Ectodermal cell (in vitro differentiated cells): ENCODE results near the gene CAMK2G.

ENCODE experiments used
- H3K27ac ChIP-seq: 2 replicates; pipeline ENCODE4 v1.7.0; 2013; ENCODE audit warnings: mild to moderate bottlenecking, low read depth, low read length; ENCODE audit not compliant: insufficient read depth, poor library complexity, severe bottlenecking
- H3K27me3 ChIP-seq: 2 replicates; pipeline ENCODE4 v1.7.0; 2013; ENCODE audit warnings: mild to moderate bottlenecking, low read length; ENCODE audit not compliant: insufficient read depth, control insufficient read depth, poor library complexity, severe bottlenecking
- H3K36me3 ChIP-seq: one replicate; pipeline ENCODE4 v1.7.0; 2013; ENCODE audit warnings: low read length; ENCODE audit not compliant: control insufficient read depth, insufficient read depth
- H3K4me1 ChIP-seq: one replicate; pipeline ENCODE4 v1.7.0; 2013; ENCODE audit warnings: low read length; ENCODE audit not compliant: control insufficient read depth, insufficient read depth
- H3K4me3 ChIP-seq: 2 replicates; pipeline ENCODE4 v1.7.0; 2013; ENCODE audit warnings: low read depth, low read length, control low read depth; ENCODE audit not compliant: insufficient read depth
- H3K9me3 ChIP-seq: 2 replicates; pipeline ENCODE4 v1.7.0; 2013; ENCODE audit warnings: mild to moderate bottlenecking, low read length, moderate library complexity; ENCODE audit not compliant: control insufficient read depth
- WGBS, 2 experiments: methylation state at CpG; one replicate each; pipeline ENCODE4 v1.1.7; 2013; ENCODE audit warnings: missing lambda C conversion rate in 2 of 2; 5-methylcytosine and 5-hydroxymethylcytosine counted together

The CAMK2G gene

GRCh38 chr10:73879296-73880173 lies 5.2 kb upstream of the CAMK2G start:
- Histone ChIP-seq H3K4me1 (no peaks in the 10 kb centered on the region), H3K9me3 (no peaks in the 10 kb centered on the region), H3K27ac (no peak overlapping the region), H3K36me3 (no peaks in the 10 kb centered on the region), H3K27me3 (peaks cover 10% of the 10 kb centered on the region), H3K4me3 (no peak overlapping the region)
- 25 to 29% methylated on average over 13 to 14 of the region's 14 CpGs for WGBS, 2 experiments

- Histone ChIP-seq H3K27ac (no peak overlapping the region), H3K36me3 (no peaks in the 10 kb centered on the region), H3K4me1 (peaks cover 1% of the 10 kb centered on the region), H3K27me3 (peaks cover 10% of the 10 kb centered on the region), H3K9me3 (no peaks in the 10 kb centered on the region), H3K4me3 (no peak overlapping the region)
- 88 to 92% methylated on average over 1 of the region's 1 CpG for WGBS, 2 experiments
Measured at GRCh38 chr10:73878365-73878764, 4.0 kb upstream of the CAMK2G start.

DNA sequence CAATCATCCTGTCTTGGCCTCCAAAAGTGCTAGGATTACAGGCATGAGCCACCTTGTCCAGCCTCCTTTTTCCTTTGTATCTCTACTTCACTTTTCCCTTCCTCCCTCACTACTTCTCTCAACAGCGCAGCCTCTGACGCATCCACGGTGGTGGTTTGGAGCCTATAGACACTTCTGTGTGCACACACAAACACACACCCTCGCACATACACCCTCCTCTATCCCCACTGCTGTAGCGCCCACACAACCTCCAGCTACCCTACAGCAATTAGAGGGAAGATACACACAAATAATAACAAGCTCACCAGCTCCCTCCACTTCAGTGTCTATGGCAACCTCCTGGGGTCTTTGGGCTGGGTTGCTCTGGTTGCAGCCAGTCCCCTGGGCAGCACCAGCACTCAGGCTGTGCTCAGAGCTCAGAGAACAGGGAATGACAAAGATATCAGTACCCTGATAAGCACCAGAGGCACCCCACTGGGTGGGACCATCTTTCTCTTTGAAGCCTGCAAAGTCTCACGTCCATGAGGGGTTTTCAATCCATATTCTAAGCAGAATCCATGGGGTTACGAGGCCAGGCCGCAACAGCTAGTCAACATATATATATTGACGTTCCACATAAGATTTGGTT lies 3.3 kb upstream of the CAMK2G start:
- Histone ChIP-seq H3K4me3 (no peak overlapping the region), H3K27me3 (peaks cover 10% of the 10 kb centered on the region), H3K4me1 (peaks cover 8% of the 10 kb centered on the region), H3K36me3 (no peaks in the 10 kb centered on the region), H3K9me3 (no peaks in the 10 kb centered on the region), H3K27ac (no peak overlapping the region)
- WGBS, 2 experiments: 85 to 89% methylated on average over 9 of the region's 9 CpGs

DNA sequence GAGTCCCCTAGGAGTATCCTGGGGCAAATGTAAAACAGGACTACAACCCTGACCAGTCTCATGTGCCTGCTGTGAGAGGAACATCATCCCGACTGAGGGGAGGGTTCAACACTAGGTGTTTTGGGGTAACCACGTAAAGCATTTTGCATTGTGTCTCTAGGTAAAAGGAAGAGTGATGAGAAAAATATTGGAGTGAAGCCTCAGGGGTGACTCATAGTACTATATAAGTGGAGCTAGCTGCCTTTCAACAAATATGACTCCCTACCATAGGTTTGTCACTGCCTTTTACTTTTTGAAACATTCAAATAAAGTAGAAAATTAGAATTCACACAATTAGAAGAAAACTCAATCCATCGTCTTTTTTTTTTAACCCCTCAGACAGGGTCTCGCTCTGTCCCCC lies 2.6 kb upstream of the CAMK2G start:
- 89% methylated on average over 4 of the region's 4 CpGs for WGBS, 2 experiments
- Histone ChIP-seq H3K27ac (no peak overlapping the region), H3K36me3 (peaks cover 1% of the 10 kb centered on the region), H3K4me3 (no peak overlapping the region), H3K9me3 (no peaks in the 10 kb centered on the region), H3K4me1 (peaks cover 9% of the 10 kb centered on the region), H3K27me3 (peaks cover 10% of the 10 kb centered on the region)

- H3K4me3 ChIP-seq: no peak overlapping the region
- no peaks in the 10 kb centered on the region for H3K9me3 ChIP-seq
- H3K36me3 ChIP-seq: peaks cover 4% of the 10 kb centered on the region
- H3K4me1 ChIP-seq: peaks cover 9% of the 10 kb centered on the region
- H3K27ac ChIP-seq: no peak overlapping the region
- H3K27me3 ChIP-seq: peaks cover 10% of the 10 kb centered on the region
Measured at GRCh38 chr10:73876566-73876965, 2.2 kb upstream of the CAMK2G start.

DNA sequence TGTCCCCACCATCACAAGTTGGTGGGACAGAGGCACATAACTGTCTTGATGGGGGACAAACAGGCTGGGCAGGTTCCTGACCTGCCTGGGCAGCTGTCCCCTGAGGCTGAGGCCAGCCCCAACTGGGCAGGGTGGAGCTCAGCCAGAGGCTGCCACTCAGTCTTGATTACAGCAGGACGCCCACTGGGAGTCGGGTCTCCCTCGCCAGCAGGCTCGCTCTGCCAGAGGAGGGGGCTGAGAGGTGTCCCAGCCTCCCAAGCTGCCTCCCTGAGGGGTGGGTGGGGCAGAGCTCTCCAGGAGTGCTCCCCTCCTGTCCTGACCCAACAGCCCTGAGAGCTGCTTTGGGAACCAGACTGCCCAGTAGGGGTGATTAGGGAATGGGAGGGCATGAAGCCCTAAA lies 1.8 kb upstream of the CAMK2G start:
- Histone ChIP-seq H3K27ac (no peak overlapping the region), H3K4me3 (no peak overlapping the region), H3K27me3 (peaks cover 10% of the 10 kb centered on the region), H3K36me3 (peaks cover 4% of the 10 kb centered on the region), H3K4me1 (peaks cover 9% of the 10 kb centered on the region), H3K9me3 (no peaks in the 10 kb centered on the region)
- 71 to 81% methylated on average over 4 of the region's 4 CpGs for whole genome bisulfite sequencing, 2 experiments

GRCh38 chr10:73875139-73875475 lies 752 bp upstream of the CAMK2G start:
- H3K27me3 ChIP-seq: peaks cover 10% of the 10 kb centered on the region
- H3K9me3 ChIP-seq: no peaks in the 10 kb centered on the region
- H3K27ac ChIP-seq: no peak overlapping the region
- peaks cover 7% of the 10 kb centered on the region for H3K36me3 ChIP-seq
- H3K4me1 ChIP-seq: peaks cover 9% of the 10 kb centered on the region
- H3K4me3 ChIP-seq: peak overlapping the region; percentile 39
- 77 to 78% methylated on average over 3 of the region's 3 CpGs for WGBS, 2 experiments

- H3K27me3 ChIP-seq: peaks cover 10% of the 10 kb centered on the region
- peak overlapping the region; percentile 64 for H3K4me3 ChIP-seq
- 0 to 1% methylated on average over 39 of the region's 39 CpGs for WGBS, 2 experiments
- H3K36me3 ChIP-seq: peaks cover 7% of the 10 kb centered on the region
- peaks cover 9% of the 10 kb centered on the region for H3K4me1 ChIP-seq
- no peaks in the 10 kb centered on the region for H3K9me3 ChIP-seq
- no peak overlapping the region for H3K27ac ChIP-seq
Measured at GRCh38 chr10:73873838-73874215, 528 bp downstream of the CAMK2G start.

GRCh38 chr10:73873142-73873837 lies 1.1 kb downstream of the CAMK2G start:
- Histone ChIP-seq H3K9me3 (no peaks in the 10 kb centered on the region), H3K36me3 (peaks cover 7% of the 10 kb centered on the region), H3K27ac (no peak overlapping the region), H3K27me3 (peaks cover 10% of the 10 kb centered on the region), H3K4me1 (peaks cover 9% of the 10 kb centered on the region), H3K4me3 (peak overlapping the region; percentile 64)
- WGBS, 2 experiments: 37 to 42% methylated on average over 28 to 33 of the region's 33 CpGs

GRCh38 chr10:73872190-73872710 lies 2.1 kb downstream of the CAMK2G start:
- peaks cover 7% of the 10 kb centered on the region for H3K36me3 ChIP-seq
- WGBS, 2 experiments: 84 to 88% methylated on average over 5 of the region's 5 CpGs

More at GRCh38 chr10:73872190-73872710, 2.1 kb downstream of the CAMK2G start:
- H3K27me3 ChIP-seq: peaks cover 10% of the 10 kb centered on the region
- H3K27ac ChIP-seq: no peak overlapping the region
- peaks cover 17% of the 10 kb centered on the region for H3K4me1 ChIP-seq
- no peak overlapping the region for H3K4me3 ChIP-seq
- no peaks in the 10 kb centered on the region for H3K9me3 ChIP-seq
